IMR-90 (cell line): ENCODE measurements around the gene ALPP. TPM values are rescaled to one million over a fixed set of nuclear protein-coding genes. Genes with fewer than 3 reads are reported as not detected.

Experiments used
- ATAC-seq: fragments of 200-7000 bp; cut with Tn5 transposase; 2 replicates; pipeline ENCODE4 v1.9.1; 2020; ENCODE audit warnings: low read depth, mild to moderate bottlenecking, moderate library complexity
- BruUV-seq: library from RNA; stranded (reverse); fragments of 400-500 nt; replicated peaks from 2 replicates; lab custom pipeline; 2021; lab: Mats Ljungman, UMichigan
- CTCF ChIA-PET: fragments of 300-600 bp; formaldehyde crosslinking; extraction: SDS; loops from one replicate; lab custom pipeline; 2021; ENCODE audit warnings: antibody characterized with exemption; lab: Yijun Ruan, JAX
- POLR2A ChIA-PET: fragments of 300-600 bp; sonication (Branson Sonifier 250); formaldehyde crosslinking; loops from one replicate; lab custom pipeline; 2022; ENCODE audit warnings: antibody characterized with exemption; ENCODE audit not compliant: unreplicated experiment; lab: Charles Lee
- DNase-seq: peaks from one replicate; pipeline ENCODE4 v3.0.0; 2013
- H2AFZ ChIP-seq: replicated peaks from 2 replicates; pipeline ENCODE3; 2013; ENCODE audit warnings: low read length, mild to moderate bottlenecking; ENCODE audit not compliant: poor library complexity
- H2AK5ac ChIP-seq: 2 replicates; pipeline ENCODE4 v1.6.1; 2013; ENCODE audit warnings: low read depth, low read length, inconsistent platforms
- H2AK9ac ChIP-seq: replicated peaks from 2 replicates; pipeline ENCODE3; 2013; ENCODE audit warnings: mild to moderate bottlenecking, low read depth, low read length, moderate library complexity; ENCODE audit not compliant: poor library complexity
- H2BK120ac ChIP-seq: 2 replicates; pipeline ENCODE4 v1.6.1; 2013; ENCODE audit warnings: low read depth, low read length, inconsistent platforms
- H2BK15ac ChIP-seq: 3 replicates; pipeline ENCODE4 v1.6.1; 2013; ENCODE audit warnings: low read depth, low read length, inconsistent platforms
- H2BK20ac ChIP-seq: 2 replicates; pipeline ENCODE4 v1.6.1; 2013; ENCODE audit warnings: low read depth, mild to moderate bottlenecking, inconsistent platforms, low read length, moderate library complexity
- H2BK5ac ChIP-seq: 2 replicates; pipeline ENCODE4 v1.6.1; 2013; ENCODE audit warnings: mild to moderate bottlenecking, low read depth, low read length, inconsistent platforms; ENCODE audit not compliant: poor library complexity, severe bottlenecking
- H3K14ac ChIP-seq: replicated peaks from 2 replicates; pipeline ENCODE4 v1.6.1; 2013; ENCODE audit warnings: low read depth, low read length, inconsistent platforms
- H3K18ac ChIP-seq: 2 replicates; pipeline ENCODE4 v1.6.1; 2013; ENCODE audit warnings: low read depth, low read length, control low read depth
- H3K23ac ChIP-seq: 2 replicates; pipeline ENCODE4 v1.6.1; 2013; ENCODE audit warnings: low read depth, low read length, inconsistent platforms
- H3K27ac ChIP-seq: 2 replicates; pipeline ENCODE4 v1.5.1; 2013; ENCODE audit warnings: mild to moderate bottlenecking, control low read depth, low read length; ENCODE audit not compliant: insufficient read depth
- H3K27me3 ChIP-seq: 2 replicates; pipeline ENCODE4 v1.6.1; 2013; ENCODE audit warnings: low read length; ENCODE audit not compliant: control insufficient read depth, insufficient read depth
- H3K36me3 ChIP-seq: 2 replicates; pipeline ENCODE4 v1.6.1; 2013; ENCODE audit warnings: low read length, mixed read lengths; ENCODE audit not compliant: control insufficient read depth, insufficient read depth
- H3K4ac ChIP-seq: 2 replicates; pipeline ENCODE4 v1.6.1; 2013; ENCODE audit warnings: low read depth, low read length, inconsistent platforms
- H3K4me1 ChIP-seq: 2 replicates; pipeline ENCODE4 v1.6.1; 2013; ENCODE audit warnings: low read length, mixed read lengths; ENCODE audit not compliant: control insufficient read depth, insufficient read depth
- H3K4me2 ChIP-seq: 2 replicates; pipeline ENCODE4 v1.6.1; 2013; ENCODE audit warnings: low read depth, mild to moderate bottlenecking, control low read depth, low read length, moderate library complexity
- H3K4me3 ChIP-seq: 2 replicates; pipeline ENCODE4 v1.5.1; 2013; ENCODE audit warnings: low read depth, mild to moderate bottlenecking, control low read depth, low read length, moderate library complexity; ENCODE audit not compliant: insufficient read depth
- H3K56ac ChIP-seq: 2 replicates; pipeline ENCODE4 v1.6.1; 2013; ENCODE audit warnings: low read length, inconsistent platforms; ENCODE audit not compliant: insufficient read depth; ENCODE audit errors: extremely low read depth
- H3K79me1 ChIP-seq, 2 experiments: 2 replicates each; pipeline ENCODE4 v1.6.1; 2013; ENCODE audit warnings: low read length in 2 of 2, inconsistent platforms in 1 of 2, low read depth in 1 of 2
- H3K9ac ChIP-seq: 2 replicates; pipeline ENCODE4 v1.6.1; 2013; ENCODE audit warnings: low read depth, low read length, control low read depth
- H3K9me1 ChIP-seq: 2 replicates; pipeline ENCODE4 v1.6.1; 2013; ENCODE audit warnings: low read length, inconsistent platforms; ENCODE audit not compliant: insufficient read depth
- H3K9me3 ChIP-seq: 2 replicates; pipeline ENCODE4 v1.6.1; 2013; ENCODE audit warnings: low read length; ENCODE audit not compliant: control insufficient read depth, insufficient read depth
- H4K20me1 ChIP-seq: 2 replicates; pipeline ENCODE4 v1.6.1; 2013; ENCODE audit warnings: low read length, inconsistent platforms; ENCODE audit not compliant: insufficient read depth
- H4K5ac ChIP-seq: 2 replicates; pipeline ENCODE4 v1.6.1; 2013; ENCODE audit warnings: mild to moderate bottlenecking, low read depth, low read length, control low read depth
- H4K8ac ChIP-seq, 2 experiments: 2 replicates each; pipeline ENCODE4 v1.6.1; 2013; ENCODE audit warnings: low read depth in 2 of 2, low read length in 2 of 2, control low read depth in 1 of 2, inconsistent platforms in 1 of 2
- H4K91ac ChIP-seq: 2 replicates; pipeline ENCODE4 v1.6.1; 2013; ENCODE audit warnings: low read depth, low read length, inconsistent platforms; ENCODE audit not compliant: insufficient read depth
- CEBPB ChIP-seq: IDR thresholded peaks from 2 replicates; pipeline ENCODE4 v1.6.1; 2012; ENCODE audit warnings: low read depth, low read length, improper control_type of control experiment
- CHD1 ChIP-seq: IDR thresholded peaks from 2 replicates; pipeline ENCODE4 v1.6.1; 2012; ENCODE audit warnings: low read depth, low read length, improper control_type of control experiment
- ELK1 ChIP-seq: fragments of 150-350 bp; IDR thresholded peaks from 2 replicates; pipeline ENCODE4 v1.6.1; 2016; ENCODE audit warnings: low read depth, mild to moderate bottlenecking, low read length, moderate library complexity, borderline replicate concordance
- MXI1 ChIP-seq: IDR thresholded peaks from 2 replicates; pipeline ENCODE4 v1.6.1; 2012; ENCODE audit warnings: low read depth, mild to moderate bottlenecking, low read length, moderate library complexity, borderline replicate concordance
- RCOR1 ChIP-seq: IDR thresholded peaks from 2 replicates; pipeline ENCODE4 v1.6.1; 2012; ENCODE audit warnings: mild to moderate bottlenecking, low read length, improper control_type of control experiment; ENCODE audit not compliant: insufficient replicate concordance
- RFX5 ChIP-seq: IDR thresholded peaks from 2 replicates; pipeline ENCODE4 v1.8.0; 2012; ENCODE audit warnings: low read depth, mild to moderate bottlenecking, low read length, moderate library complexity
- USF2 ChIP-seq: fragments of 150-350 bp; IDR thresholded peaks from 2 replicates; pipeline ENCODE4 v1.6.1; 2017; ENCODE audit warnings: mild to moderate bottlenecking, antibody characterized with exemption, low read length, low read depth
- WGBS, 2 experiments: methylation state at CpG; one replicate each; pipeline versions ENCODE4 v1.1.5 to v1.1.7; 2013; ENCODE audit warnings: missing lambda C conversion rate in 2 of 2; ENCODE audit not compliant: insufficient read length in 1 of 2; ENCODE audit errors: extremely low coverage in 2 of 2; 5-methylcytosine and 5-hydroxymethylcytosine counted together
- dilution Hi-C: fragments of 300-500 bp; cut with HindIII; formaldehyde crosslinking; loops from one replicate; pipeline ENCODE4 v1.14.3; 2018; ENCODE audit warnings: low sequenced_read_pairs; ENCODE audit not compliant: unreplicated experiment
- in situ Hi-C: fragments of 300-500 bp; cut with MboI; formaldehyde crosslinking; loops from 3 replicates; pipeline ENCODE4 v1.14.3; 2019; ENCODE audit warnings: low sequenced_read_pairs, inconsistent platforms, mixed read lengths
- intact Hi-C: fragments of 100-400 bp; cut with micrococcal nuclease; formaldehyde crosslinking; loops from 2 replicates; pipeline ENCODE4 v1.10.0; 2022
- polyA plus RNA-seq, 3 experiments: library from polyadenylated mRNA; depleted of rRNA; stranded (reverse); fragments of >200 nt; gene quantifications; 2 replicates each; pipeline ENCODE4 v1.2.3, GENCODE V29; 2012; ENCODE audit warnings: low replicate concordance in 1 of 3
- total RNA-seq: library from RNA; depleted of rRNA; stranded (reverse); fragments of >200 nt; gene quantifications from 2 replicates; pipeline ENCODE4 v1.2.3, GENCODE V29; 2012

The ALPP gene
- total and polyA plus RNA-seq, 2 of the 4 experiments (the other 2 are of a cell fraction): not detected

GRCh38 chr2:232374356-232374755, 4.2 kb upstream of the ALPP start:
- no peak overlapping the region for H3K9ac ChIP-seq
- intact Hi-C loops: no loop called here
- H4K8ac ChIP-seq: no peak overlapping the region
- no peak overlapping the region for H3K4me2 ChIP-seq
- H3K4ac ChIP-seq: no peak overlapping the region
- no peaks in the 10 kb centered on the region for H4K20me1 ChIP-seq
- no peak overlapping the region for H2AK5ac ChIP-seq
- H2BK20ac ChIP-seq: no peak overlapping the region
- peaks cover 40% of the 10 kb centered on the region for H3K27me3 ChIP-seq
- ChIA-PET CTCF (interaction anchor here (0.9 kb wide), 1 partner anchor 12 kb away, joined by 3 read pairs; no protein-coding TSS in a partner anchor), POLR2A (no interaction called here)
- H2AK9ac ChIP-seq: no peak overlapping the region
- no peak overlapping the region for H2AFZ ChIP-seq
- no peaks in the 10 kb centered on the region for H3K9me3 ChIP-seq
- no peaks in the 10 kb centered on the region for H3K79me1 ChIP-seq
- WGBS, 2 experiments: no CpG with 5 or more reads among the region's 1 CpG
- no peak overlapping the region for H3K14ac ChIP-seq
- TF ChIP-seq RFX5: no peak
- no peak for TF ChIP-seq CEBPB
- TF ChIP-seq MXI1: no peak
- TF ChIP-seq ELK1: no peak
- TF ChIP-seq CHD1: no peak
- no peak for TF ChIP-seq USF2
- no peak for TF ChIP-seq RCOR1
- no peak overlapping the region for H2BK120ac ChIP-seq
- no peaks in the 10 kb centered on the region for H3K9me1 ChIP-seq
- no peaks in the 10 kb centered on the region for H3K4me1 ChIP-seq
- H2BK15ac ChIP-seq: no peak overlapping the region
- BruUV-seq: no TSS peak
- DNase-seq: no peak
- no peak overlapping the region for H2BK5ac ChIP-seq
- no peak overlapping the region for H4K91ac ChIP-seq
- dilution Hi-C loops: no loop called here
- ATAC-seq: no peak
- H3K36me3 ChIP-seq: no peaks in the 10 kb centered on the region
- no peak overlapping the region for H3K56ac ChIP-seq
- no peak overlapping the region for H3K27ac ChIP-seq
- H3K4me3 ChIP-seq: no peak overlapping the region
- in situ Hi-C loops: no loop called here
- H4K5ac ChIP-seq: no peak overlapping the region
- no peak overlapping the region for H3K23ac ChIP-seq
- no peak overlapping the region for H3K18ac ChIP-seq
